GM03348 (cell line): ENCODE measurements around the gene GNAS.
"Not testable (repeated sequence)": the region's sequence is repeated elsewhere in the genome, so short reads cannot be mapped to it uniquely, and the experiment has no call there.

Source experiments
- DNase-seq: peaks from one replicate; pipeline ENCODE4 v3.0.0; 2012; ENCODE audit warnings: low spot score

The GNAS gene

GRCh38 chr20:58852543-58853271 is at the start of gene GNAS:
Gene GNAS (plus strand): TSS chr20:58852716.
- DNase-seq: peak; percentile 73

GRCh38 chr20:58803533-58803932 is 49.0 kb upstream of the GNAS start:
- no peak for DNase-seq

GRCh38 chr20:58807801-58808200 is 44.7 kb upstream of the GNAS start:
- no peak for DNase-seq

DNA sequence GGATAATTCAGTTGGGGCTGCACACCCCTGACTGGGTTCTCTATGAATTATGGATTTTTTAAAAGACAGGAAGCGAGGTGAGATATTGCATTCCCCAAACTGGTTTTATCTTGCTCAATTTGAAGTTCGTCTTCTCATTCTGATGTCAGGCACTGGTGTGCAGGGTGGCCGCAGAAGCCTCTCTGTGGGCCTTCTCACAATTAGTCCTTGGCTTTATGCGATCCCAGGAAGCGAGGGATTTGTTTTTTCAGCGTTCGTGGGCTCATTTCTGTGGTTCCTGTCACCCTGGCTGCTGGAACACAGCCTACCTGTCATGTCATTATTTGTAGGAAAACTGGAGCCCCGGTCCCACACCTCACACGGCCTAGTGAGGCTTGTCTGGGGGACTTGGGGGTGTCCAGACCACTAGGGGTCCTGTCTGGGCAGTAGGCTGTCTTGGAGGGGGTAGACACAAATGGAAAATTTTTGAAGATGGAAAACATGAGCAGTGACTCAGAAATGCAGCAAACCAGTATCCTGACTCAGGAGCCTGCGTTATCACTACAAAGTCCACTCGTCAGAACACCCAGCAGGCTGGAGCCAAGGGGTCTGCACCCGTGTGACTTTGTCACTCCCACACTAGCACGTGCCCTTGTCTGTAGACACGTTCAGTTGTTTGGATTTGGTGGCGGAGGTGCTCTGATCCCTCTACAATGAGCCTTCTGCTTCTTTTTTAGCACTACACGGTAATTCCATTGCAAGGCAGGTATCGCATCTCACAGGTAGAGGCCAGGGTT is 44.1 kb upstream of the GNAS start:
- DNase-seq: no peak

- DNase-seq: peak; percentile 29
These were observed 42.2 kb upstream of the GNAS start for GRCh38 chr20:58810116-58810878.

GRCh38 chr20:58810879-58811250 is 41.7 kb upstream of the GNAS start:
- DNase-seq: no peak

- DNase-seq: no peak
These were observed 41.2 kb upstream of the GNAS start for GRCh38 chr20:58811334-58811733.

DNA sequence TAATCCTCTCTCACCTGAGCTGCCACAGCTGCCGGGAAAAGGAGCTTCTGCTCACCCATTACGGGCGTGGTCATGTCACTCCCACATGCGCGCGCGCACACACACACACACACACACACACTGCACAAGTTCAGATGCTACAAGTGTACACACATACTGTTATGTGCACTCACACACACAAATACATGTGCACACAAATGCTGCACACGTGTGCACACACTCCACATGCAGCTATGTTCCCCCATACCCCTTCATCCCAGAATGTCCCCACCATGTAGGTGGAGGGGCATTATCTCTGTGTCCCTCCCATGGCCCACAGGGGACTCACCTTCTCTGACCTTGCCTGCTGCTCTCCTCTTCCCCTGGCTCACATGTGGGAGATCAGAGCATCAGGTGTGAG is 39.1 kb upstream of the GNAS start:
- no peak for DNase-seq

GRCh38 chr20:58815448-58815847 is 37.1 kb upstream of the GNAS start:
- DNase-seq: no peak

- no peak for DNase-seq
These were observed 36.5 kb upstream of the GNAS start for GRCh38 chr20:58816051-58816450.

- no peak for DNase-seq
These were observed 35.4 kb upstream of the GNAS start for GRCh38 chr20:58816957-58817651.

- DNase-seq: no peak
These were observed 34.8 kb upstream of the GNAS start for GRCh38 chr20:58817748-58818147.

- DNase-seq: peak; percentile 64
These were observed 33.8 kb upstream of the GNAS start for GRCh38 chr20:58818586-58819285.

GRCh38 chr20:58819921-58820320 is 32.6 kb upstream of the GNAS start:
- DNase-seq: no peak

DNA sequence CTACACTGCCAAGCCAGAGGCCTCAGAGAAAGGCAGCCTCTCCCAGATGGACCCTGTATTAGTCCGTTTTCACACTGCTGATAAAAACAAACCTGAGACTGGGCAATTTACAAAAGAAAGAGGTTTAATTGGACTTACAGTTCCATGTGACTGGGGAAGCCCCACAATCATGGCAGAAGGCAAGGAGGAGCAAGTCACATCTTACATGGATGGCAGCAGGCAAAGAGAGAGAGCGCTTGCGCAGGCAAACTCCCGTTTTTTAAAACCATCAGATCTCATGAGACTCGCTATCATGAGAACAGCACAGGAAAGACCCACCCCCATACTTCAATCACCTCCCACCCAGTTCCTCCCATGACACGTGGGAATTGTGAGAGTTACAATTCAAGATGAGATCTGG is 32.0 kb upstream of the GNAS start:
- not testable (repeated sequence) for DNase-seq

DNA sequence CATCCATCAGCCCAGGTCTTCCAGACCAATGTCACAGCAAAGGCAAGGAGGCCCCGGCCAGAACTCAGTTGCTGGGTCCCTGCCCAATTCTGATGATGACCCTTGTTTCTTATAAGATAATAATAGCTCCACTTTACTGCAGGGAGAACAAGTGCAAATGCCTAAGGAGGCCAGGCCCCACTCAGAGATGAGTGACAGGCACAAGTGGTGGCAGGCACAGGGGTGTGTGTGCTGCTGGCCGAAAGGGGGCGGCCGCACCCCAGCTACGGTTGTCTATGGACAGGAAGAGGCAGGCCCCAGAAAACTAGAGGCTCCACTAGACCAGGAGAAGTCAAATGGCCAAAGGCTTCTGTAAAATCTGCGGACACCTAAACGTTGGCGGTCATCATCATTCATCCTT is 30.4 kb upstream of the GNAS start:
- no peak for DNase-seq

- DNase-seq: no peak
These were observed 29.5 kb upstream of the GNAS start for GRCh38 chr20:58822748-58823730.

DNA sequence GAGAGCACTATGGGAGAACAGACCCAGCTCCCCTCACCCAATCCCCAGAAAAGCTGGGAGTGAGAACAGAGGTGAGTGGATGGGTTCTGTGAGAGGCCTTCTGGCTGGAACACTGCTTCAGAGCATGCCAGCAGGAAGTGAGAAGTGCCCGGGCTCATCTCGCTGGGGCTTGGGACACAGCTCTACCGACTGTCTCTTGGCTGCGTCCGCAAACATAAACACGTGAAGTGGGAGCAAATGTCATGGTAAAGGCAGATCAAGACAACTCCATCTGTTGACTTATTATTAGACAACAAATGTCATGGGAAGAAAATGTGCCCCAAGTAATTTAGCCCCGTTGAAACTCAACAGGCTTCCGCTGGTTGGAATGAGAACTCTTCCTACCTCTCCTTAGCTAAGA is 27.7 kb upstream of the GNAS start:
- DNase-seq: no peak

- DNase-seq: no peak
These were observed 27.1 kb upstream of the GNAS start for GRCh38 chr20:58825450-58825849.

- DNase-seq: no peak
These were observed 26.2 kb upstream of the GNAS start for GRCh38 chr20:58826271-58826670.
